Activated CD4-positive, alpha-beta T cell treated with anti-CD3 and anti-CD28 coated beads, Interleukin-10, Interleukin-2, amounts not matched to agents 100 ng/mL and 50 ng/mL, durations not matched to agents 16 hours and 8 hours (primary cell): Measurements from ENCODE around the gene MAP10.
A peak's percentile ranks its signal among the peaks of the same experiment; 100 is the strongest.
"Not testable (repeated sequence)": the region's sequence is repeated elsewhere in the genome, so short reads cannot be mapped to it uniquely, and the experiment has no call there.

ENCODE experiments used
- DNase-seq: peaks from one replicate; pipeline ENCODE4 v3.0.0-alpha.2; 2020

The MAP10 gene, protein sequence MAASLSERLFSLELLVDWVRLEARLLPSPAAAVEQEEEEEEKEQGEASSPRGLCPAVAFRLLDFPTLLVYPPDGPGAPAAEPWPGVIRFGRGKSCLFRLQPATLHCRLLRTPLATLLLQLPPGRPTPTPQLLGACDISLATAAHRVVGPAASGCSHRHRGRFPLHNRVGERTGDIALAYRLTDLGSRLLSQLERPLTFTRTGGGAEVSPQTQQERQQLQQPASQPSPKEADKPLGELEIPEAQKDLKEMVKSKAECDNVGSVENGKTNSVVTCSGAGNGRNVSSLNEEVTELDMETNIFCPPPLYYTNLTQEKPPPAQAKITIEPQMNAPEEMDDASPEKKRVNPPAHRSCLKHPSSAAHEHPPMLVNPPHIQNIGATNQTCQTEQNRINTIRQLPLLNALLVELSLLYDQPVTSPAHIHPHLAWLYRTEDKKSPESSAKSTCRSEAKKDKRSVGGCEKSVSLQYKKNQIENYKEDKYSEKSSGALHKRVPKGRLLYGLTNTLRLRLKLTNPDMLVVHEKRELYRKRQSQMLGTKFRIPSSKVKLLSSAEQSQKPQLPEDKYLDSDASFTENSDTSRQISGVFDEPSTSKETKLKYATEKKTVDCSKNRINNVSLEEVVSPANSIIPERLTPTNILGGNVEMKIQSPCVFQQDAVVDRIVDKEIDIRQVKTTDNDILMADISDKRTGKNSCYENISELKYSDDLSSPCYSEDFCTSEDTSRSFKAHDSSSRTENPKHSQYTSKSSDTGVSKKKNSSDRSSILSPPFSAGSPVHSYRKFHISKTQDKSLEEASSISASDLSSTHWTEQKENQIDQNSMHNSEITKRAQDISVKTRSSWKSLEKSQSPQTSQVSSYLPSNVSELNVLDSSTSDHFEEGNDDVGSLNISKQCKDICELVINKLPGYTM

DNA sequence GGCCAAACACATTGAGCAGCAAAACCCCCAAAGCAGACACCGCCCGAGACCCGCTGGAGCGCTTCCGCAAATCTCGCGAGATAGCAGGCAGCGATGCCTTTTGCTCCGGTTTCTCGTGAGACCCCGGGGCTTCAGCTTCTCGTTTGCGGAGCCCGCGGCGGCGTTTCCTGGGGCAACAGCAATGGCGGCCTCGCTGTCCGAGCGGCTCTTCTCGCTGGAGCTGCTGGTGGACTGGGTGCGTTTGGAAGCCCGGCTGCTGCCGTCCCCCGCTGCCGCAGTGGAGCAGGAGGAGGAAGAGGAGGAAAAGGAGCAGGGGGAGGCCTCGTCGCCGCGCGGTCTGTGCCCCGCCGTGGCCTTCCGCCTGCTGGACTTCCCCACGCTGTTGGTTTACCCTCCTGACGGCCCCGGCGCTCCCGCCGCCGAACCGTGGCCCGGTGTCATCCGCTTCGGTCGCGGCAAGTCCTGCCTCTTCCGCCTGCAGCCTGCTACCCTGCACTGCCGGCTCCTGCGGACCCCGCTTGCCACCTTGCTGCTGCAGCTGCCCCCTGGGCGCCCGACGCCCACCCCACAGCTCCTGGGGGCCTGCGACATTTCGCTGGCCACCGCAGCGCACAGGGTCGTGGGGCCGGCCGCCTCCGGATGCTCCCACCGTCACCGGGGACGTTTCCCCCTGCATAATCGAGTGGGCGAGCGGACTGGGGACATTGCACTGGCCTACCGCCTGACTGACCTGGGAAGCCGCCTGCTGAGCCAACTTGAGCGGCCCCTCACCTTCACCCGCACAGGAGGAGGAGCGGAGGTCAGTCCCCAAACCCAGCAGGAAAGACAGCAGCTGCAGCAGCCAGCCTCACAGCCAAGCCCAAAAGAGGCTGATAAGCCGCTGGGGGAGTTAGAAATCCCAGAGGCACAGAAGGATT, at the start of gene MAP10:
TSS of gene MAP10 (plus strand) at position 148 of the 917 bp plus-strand sequence. CDS start at position 182, 34 bp downstream.
- DNase-seq = peak; percentile 85

DNA sequence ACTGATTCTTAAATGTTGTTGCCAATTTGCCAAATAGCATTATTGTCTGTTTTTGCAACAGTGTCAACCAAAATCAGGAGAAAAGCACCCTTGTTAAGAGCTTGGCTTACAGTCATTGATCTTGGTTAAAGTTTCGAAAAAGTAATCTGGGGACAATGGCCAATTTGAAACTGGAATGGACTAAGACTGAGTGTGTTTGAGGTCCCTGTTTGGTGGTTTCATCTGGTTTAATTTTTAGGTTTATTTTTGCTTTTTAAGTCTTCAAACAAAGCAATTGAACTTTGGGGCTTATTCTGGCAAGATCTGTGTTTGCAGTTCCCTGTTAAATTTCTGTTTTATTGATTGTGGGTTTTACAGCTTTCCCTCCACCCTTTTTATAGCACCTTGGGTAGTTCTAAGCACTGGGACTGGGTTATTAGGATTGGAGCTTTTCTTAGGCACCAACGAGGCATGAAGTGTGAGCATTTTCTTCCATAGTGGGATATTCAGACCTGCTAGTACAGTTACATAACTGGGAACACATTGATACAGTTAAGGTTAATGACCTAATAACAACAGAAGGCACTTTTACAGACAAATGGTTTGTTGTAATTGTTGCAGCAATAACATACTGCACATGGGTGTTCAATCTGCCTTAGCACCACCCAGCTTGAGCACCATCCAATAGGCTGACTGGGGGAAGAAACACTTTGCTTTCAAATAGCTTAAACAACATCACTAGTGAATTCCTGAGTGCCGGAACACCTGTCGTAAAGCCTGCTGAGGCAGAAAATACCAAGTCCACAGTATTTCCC, 40.6 kb upstream of the MAP10 start:
- DNase-seq = no peak

DNA sequence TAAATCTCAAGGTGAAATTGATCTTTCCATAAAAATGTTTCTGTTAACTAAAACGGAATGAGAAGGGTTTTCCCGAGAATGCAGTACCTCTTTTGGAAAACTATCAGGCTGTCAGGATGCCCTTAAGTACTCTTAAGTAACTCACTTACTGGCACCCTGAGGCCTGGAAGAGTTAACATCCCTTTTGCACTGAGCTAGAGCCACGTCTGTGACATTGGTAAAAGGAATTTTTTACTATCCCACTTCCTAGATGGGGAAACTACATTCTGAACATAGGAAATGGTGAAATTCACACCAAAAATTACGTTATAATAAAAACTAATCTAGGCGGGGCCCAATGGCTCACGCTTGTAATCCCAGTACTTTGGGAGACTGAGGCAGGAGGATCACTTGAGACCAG, 39.7 kb upstream of the MAP10 start:
- no peak for DNase-seq

DNA sequence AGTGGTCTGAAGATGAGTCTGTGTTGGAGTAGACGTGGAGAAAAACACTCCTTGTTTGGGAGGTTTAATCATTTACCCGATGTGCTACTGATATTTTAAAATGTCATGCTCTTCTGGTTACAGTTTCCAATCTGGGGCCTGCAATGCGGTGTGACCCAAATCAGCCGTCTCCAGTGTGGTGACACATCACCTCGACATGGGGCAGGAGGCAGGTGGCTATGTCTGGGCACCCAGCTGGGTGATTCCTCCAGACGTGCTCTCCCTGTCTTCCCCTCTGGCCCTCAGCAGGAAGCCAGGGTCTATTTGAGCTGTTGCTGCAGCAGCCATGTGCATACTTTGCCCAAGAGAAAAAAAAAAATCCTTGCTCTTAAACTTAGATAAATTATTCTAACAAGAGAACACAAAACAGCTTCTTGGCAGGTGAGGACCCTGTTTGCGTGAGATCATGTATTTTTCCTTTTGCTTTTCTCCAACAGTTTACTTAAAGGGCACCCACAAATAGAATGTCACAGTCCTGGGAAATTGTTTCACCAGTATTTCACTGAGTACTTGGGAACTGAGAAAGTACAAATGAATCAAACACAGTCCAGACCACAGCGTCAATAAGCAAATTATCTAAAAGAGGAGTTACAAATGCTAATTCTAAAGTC, 38.9 kb upstream of the MAP10 start:
- DNase-seq = no peak

DNA sequence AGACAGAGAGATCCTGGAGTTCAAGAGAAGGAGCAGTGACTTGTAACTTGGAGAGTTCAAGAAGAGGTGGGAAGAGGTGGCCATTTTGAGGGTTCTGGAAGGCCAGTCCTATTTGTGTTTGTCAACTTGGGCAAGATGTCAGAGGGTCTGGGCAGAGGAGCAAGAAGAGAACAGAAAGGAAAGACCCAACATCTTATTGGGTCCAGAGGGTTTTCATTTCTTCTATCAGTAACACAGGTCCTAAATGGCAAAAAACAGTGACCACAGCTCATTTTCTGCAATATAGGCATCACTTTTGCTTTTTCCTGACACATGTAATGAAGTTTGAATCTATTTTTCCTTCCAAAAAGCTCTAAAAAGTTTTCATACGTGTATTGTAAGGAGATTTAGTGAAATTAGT, 38.3 kb upstream of the MAP10 start:
- DNase-seq = no peak

DNA sequence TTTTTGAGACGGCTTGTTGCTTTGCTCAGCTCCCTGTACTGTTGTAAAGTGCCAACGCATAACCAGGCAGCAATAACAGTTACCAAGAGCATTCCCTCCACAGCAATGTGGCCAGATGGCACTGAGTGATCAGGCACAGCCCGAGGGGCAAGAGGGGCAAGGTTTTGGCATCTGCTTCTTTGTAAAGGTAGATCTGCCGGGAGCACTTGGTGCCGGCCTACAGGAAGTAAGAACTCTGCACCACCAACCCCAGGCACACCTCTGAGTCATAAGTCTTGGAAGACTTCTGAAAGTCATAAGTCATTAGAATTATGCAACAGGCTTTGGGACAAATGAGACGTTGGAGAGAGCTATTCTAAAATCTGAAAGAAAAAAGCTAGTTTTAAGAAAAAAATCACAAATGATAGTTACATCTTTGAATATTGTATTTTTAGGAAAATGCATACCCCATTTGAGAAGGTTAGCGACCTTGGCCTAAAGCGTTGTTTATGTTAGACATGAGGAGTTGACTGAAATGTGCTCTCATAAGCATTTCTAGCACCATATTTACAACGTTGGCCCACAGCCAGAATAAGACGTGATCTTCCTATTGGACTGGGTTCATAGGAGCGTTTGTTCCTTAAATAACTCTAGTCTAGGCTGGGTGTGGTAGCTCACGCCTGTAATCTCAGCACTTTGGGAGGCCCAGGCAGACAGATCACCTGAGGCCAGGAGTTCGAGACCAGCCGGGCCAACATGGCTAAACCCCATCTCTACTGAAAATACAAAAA, 37.7 kb upstream of the MAP10 start:
- DNase-seq = peak; percentile 25

DNA sequence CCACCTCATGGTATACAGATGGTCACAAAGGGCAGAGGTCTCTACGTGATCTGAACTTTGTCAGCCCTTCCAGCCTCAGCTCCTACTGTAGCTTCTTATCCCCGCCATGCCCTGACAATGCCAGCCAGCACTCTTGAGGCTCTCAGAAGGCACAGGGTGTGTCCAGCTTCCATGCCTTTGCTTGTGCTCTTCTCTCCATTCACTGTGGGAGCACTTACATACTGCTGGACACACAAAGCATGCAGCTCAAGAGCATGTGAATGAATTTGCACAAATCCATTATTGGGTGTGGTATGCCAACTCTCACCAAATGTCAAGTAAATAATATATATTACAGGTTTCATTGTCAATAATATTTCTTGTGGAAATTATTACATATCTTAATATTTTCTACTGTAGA, 36.4 kb upstream of the MAP10 start:
- DNase-seq = no peak

DNA sequence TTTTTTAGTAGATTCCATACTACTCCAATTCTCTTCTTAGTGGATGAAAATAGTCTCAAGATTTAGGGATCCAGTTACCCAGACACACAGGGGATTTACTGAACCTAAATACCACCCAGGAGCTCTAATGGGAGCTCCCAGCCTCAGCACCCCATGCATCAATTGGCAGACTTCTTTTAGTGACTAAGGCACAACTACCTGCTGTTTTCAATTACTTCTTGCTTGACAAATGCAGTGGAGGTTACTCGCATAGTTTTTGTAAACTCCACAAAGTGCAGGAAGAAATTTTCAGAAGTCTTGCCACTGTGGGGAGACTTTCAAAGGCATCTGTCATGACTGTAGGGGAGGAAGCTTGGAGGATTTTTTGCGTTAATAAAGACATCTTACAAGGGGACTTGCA, 35.5 kb upstream of the MAP10 start:
- no peak for DNase-seq

DNA sequence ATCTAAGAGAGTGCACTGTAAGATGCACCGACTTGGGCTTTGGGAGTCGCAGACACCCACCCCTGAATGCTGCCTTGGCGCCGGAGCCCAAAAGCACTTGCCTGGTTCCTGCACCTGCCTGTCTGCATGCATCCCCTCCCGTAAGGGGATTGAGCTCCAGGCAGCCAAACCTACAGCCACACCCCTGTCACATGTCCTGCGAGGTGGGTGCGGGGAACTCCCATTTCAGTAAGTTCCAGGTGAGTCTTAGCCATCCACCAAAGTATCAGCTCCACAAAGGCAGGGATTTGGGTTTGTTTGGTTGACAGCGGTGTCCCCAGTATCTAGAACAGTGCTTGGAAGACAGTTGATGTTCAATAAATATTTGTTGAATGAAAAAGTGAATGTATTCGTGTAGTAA, 31.5 kb upstream of the MAP10 start:
- no peak for DNase-seq

DNA sequence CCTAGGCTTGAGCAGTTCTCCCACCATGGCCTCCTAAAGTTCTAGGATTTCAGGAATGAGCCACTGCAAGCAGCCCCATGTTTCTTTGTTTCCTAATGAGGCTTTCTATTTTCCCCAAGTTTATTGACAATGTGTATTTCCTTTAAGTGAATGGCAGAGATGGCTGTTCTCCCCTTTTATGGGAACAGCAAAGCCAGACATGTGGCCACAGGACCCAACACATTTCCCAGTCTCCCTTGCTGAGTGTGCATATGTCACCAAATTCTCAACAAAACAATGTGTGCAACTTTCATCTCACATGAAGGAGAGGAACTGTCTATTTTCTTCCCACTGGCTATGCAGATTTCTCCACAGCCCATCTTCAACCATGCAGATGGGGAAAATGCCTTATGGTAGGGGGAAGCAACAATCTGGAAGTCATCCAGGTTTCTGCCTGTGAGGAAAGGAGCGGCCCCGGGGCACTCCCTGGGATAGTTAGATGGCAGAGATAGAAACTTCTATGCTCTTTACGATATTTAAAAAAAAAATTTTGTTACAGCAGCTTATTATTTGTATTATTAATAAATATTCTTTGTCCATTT, 28.6 kb upstream of the MAP10 start:
- DNase-seq = no peak

DNA sequence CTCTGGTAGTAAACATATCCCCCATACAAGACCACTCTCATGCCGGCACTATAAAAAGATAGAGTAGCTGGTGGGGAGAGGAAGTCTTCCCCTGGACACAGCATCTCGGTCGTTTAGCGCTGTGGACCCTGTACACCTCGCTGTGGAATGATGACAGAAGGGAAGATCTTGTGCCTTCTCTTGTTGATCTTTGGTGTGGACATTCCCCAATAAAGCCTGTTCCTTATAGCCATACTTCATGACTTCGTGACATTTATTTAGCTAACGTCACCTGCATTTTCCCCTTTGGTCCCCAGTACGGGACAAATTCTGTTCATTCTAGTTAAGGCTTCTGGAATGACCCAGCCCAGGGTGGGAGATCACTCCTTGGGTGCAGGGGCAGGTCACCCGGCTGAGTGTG, 24.9 kb upstream of the MAP10 start:
- DNase-seq = no peak

DNA sequence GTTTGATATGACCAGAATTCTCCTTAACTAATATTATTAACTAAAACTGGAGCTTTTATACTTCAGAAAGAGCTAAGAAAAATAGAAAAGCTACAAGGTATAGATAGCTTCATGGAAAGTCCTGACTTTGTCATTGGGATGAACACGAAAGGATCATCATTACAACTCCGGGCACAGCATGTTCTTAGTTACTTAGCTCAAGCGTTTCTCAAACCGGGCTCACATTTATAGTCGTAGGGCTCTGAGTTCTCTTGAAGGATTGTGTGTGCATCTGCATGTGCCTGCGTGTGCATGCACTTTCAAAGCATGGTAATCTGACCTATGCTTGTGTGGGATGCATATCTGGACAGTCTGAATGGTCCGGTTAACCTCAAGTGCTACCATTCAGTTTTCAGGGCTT, 20.4 kb upstream of the MAP10 start:
- no peak for DNase-seq

DNA sequence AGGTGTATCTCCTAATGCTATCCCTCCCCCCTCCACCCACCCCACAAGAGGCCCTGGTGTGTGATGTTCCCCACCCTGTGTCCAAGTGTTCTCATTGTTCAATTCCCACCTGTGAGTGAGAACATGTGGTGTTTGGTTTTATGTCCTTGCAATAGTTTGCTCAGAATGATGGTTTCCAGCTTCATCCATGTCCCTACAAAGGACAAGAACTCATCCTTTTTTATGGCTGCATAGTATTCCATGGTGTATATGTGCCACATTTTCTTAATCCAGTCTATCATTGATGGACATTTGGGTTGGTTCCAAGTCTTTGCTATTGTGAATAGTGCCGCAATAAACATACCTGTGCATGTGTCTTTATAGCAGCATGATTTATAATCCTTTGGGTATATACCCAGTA, 19.6 kb upstream of the MAP10 start:
- DNase-seq = not testable (repeated sequence)

DNA sequence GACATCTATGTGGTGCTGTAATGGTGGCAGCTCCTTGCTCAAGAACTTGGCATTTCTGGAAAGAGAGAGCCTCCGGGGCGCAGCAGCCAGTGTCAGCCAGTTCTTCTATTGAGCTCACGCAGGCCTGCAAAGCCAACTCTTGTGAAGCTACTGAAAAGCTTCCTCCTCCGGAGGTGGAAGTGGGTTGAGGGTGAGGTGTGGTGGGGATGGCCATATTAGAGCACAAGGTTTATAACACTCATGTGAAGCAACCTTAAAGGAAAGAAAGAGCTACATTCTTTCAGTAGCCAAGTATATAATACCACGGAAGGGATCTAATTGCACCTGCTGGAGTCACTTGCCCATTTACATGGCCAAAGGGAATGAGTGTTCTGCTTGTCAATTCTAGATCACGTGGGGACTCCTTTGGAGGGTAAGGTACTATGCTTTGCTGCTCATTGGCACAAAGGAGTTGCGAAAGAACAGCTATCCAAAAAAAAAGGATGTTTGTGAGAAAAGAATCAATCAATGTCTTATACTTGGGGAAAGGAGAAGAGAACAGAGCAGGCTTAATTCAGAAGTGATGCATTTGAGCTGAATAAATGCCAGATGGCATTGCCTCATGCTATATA, 18.3 kb upstream of the MAP10 start:
- DNase-seq = no peak

DNA sequence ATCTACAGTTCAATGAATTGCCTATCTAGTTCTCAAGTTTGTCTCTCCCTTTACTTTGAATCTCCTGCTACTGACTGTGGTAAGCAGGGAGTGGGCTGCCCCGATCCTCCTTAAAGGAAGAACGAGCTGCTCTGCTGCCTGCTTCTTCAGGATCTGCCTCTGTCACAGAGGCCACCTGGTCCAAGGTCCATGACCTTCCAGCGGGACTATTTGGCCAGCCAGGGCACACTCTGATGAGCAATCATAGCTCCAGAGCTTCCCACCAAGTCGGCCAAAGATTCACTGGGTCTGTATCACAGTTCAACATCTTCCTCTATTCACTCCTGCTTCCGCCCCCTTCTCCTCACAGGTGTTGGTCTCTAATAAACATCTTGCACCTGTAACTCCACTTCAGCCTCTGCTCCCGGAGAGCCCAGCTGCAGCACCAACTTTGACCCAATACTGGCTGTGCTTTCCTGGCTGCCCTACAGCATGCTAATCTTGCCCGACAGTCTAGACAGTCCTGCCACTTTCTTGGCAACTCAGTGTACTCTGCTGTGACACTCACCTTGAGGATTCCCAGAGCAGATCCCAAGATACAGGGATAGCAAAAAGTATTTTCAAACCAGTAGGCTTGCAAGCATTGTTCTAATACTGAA, 16.9 kb upstream of the MAP10 start:
- DNase-seq = no peak

DNA sequence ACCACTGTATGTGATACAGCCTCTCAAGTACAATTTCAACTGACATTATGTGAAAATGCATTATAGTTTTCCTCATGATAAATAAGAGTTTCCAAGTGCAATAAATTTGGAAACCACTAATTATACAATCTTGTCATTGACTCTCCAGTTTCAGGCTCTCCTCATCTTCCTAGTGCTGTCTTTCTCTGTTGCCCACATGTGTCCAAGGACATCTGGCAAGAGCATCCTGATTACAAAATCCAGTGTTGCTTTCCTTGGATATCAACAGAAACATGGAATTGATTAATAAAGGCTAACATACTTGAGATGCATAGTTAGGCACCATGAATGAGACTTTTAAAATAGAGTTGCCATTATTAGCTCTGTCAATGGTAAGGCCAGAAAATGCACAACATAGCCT, 15.6 kb upstream of the MAP10 start:
- no peak for DNase-seq

DNA sequence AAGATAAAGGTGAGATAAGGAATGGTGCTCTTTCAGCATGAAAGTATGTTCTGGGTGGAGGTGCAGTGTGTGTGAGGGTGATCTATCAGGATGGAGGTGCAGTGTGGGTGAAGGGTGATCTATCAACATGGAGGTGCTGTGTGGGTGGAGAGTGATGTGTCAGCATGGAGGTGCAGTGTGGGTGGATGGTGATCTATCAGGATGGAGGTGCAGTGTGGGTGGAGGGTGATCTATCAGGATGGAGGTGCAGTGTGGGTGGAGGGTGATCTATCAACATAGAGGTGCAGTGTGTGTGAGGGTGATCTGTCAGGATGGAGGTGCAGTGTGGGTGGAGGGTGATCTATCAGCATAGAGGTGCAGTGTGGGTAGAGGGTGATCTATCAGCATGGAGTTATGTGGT, 12.3 kb upstream of the MAP10 start:
- DNase-seq = no peak

DNA sequence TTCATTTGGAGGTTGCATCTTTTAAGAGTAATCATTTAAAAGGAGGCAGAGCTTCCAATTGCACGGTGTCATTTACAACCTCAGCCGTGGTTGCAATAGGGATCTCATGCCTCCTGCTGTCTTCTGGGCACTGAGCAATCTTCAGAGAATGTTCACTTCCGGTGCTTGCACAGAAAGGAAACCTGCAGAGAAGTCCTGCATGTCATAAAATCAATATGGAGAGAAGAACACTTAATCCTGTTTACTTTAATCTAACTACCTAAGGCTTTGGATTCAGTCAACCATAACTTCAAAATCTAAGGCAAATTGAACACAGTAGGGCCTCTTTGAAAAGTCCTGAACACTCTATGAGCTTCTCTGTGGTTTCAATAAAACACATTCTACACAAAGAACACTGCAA, 11.3 kb upstream of the MAP10 start:
- peak; percentile 42 for DNase-seq

DNA sequence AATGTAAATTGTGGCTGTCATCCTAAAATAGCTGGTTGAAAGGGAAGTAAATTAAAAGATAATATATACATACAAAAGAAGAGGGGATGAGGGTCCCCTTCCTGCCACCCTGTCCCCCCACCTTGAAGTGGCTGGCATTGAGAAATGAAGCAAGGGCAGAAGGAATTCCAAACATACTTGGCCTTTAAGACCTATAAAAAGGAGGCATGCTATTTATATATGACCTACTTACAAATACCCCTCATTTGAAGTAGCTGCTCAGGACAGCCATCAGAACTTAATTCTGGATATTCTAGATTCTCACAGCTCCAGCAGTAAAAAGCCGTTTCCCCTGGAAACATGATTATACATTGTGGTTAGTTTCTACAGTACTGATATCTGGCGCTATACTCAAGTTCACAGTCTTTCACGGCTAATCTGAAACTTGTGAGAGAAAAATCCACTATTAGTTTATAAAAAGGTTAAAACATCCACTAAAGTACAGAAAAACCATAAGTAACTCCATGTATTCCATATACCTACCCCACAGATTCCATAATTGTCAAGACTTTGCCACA, 9.6 kb upstream of the MAP10 start:
- no peak for DNase-seq
